GM19468 (cell line): ENCODE data around the gene INO80D.
"Not testable (repeated sequence)": the region's sequence is repeated elsewhere in the genome, so short reads cannot be mapped to it uniquely, and the experiment has no call there.

ENCODE experiments used
- ATAC-seq: cut with Tn5 transposase; IDR thresholded peaks from one replicate; pipeline ENCODE4 v1.9.1; 2021; ENCODE audit warnings: mild to moderate bottlenecking, moderate library complexity, moderate number of reproducible peaks; ENCODE audit not compliant: unreplicated experiment; ENCODE audit errors: extremely low read depth

Gene INO80D

DNA sequence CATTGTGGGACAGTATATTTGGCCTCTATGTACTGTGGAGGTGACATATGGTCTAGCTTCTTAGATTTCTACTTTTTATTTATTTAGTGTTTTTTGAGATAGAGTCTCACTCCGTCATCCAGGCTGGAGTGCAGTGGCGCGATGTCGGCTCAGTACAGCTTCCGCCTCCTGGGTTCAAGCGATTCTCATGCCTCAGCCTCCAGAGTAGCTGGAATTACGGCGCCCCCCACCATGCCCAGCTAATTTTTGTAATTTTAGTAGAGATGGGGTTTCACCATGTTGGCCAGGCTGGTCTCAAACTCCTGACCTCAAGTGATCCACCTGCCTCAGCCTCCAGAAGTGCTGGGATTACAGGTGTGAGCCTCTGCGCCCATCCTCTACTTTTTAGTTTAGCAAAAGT is 99.6 kb downstream of the INO80D start:
- ATAC-seq: not testable (repeated sequence)

DNA sequence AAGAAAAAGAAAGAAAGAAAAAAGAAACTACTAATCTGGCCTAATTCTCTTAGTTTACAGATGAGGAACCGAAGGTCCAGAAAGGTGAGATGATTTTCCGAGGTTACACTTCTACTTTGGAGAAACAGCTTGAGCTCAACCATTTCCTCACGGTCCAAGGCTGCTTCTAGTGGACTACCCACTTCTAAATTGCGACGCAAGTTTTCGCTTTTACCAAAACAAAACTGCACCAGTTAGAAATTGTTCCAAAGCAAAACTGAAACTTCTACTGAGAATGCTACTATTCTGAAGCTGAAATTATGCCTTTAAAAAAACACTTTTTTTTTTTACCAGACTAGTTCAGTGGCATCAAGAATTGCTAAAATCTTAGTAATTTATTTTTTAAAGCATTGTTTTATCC is 101.6 kb downstream of the INO80D start:
- no peak for ATAC-seq

DNA sequence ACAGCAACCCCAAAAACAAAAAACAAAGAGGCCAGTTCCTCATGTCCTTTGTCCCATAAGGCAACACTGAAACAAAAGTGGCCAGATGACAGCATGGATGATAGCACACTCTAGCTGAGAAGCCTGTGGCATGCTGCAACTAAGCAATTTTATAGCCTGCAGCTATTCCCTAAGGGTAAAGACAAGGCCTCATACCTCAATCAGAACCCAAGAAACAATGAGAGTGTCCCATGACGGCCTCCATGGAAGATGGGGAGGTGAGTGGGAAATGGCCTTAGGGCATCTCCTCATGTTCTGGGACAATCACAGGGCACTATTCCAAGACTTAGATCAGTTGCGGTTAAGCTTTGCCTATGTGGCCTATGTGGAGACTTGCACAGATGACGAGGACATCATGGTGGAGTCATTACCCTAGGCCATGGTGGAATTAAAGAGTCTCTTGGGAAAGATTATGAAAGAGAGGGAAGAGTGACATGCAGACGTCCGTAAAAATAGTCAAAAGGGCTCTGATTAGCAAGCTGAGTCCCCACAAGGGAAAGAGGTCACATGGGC is 103.1 kb downstream of the INO80D start:
- ATAC-seq: no peak

DNA sequence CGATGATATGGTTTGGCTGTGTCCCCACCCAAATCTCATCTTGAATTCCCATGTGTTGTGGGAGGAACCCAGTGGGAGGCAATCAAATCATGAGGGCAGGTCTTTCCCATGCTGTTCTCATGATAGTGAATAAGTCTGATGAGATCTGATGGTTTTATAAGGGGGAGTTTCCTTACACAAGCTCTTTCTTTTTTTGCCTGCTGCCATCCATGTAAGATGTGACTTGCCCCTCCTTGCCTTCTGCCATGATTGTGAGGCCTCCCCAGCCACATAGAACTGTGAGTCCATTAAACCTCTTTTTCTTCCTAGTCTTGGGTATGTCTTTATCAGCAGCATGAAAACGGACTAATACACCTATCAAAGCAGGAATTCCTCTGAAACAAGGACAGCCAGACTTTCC is 107.2 kb downstream of the INO80D start:
- ATAC-seq: not testable (repeated sequence)

DNA sequence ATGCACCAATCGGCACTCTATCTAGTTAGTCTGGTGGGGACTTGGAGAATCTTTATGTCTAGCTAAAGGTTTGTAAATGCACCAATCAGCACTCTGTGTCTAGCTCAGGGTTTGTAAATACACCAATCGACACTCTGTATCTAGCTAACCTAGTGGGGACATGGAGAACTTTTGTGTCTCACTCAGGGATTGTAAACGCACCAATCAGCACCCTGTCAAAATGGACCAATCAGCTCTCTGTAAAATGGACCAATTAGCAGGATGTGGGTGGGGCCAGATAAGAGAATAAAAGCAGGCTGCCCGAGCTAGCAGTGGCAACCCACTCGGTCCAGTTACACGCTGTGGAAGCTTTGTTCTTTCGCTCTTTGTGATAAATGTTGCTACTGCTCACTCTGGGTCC is 108.3 kb downstream of the INO80D start:
- not testable (repeated sequence) for ATAC-seq

DNA sequence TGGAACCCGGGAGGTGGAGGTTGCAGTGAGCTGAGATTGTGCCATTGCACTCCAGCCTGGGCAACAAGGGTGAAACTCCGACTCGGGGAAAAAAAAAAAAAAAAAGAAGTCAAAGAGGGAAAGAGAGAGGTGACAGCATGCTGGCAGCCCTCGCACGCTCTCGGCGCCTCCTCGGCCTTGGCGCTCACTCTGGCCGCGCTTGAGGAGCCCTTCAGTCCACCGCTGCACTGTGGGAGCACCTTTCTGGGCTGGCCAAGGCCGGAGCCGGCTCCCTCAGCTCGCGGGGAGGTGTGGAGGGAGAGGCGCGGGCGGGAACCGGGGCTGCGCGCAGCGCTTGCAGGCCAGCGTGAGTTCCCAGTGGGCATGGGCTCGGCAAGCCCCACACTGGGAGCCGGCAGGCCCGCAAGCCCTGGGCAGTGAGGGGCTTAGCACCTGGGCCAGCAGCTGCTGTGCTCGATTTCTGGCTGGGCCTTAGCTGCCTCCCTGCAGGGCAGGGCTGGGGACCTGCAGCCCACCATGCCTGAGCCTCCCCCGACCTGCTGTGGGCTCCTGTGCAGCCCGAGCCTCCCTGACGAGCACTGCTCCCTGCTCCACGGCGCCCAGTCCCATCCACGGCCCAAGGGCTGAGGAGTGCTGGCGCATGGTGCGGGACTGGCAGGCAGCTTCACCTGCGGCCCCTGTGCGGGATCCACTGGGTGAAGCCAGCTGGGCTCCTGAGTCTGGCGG is 108.9 kb downstream of the INO80D start:
- not testable (repeated sequence) for ATAC-seq

DNA sequence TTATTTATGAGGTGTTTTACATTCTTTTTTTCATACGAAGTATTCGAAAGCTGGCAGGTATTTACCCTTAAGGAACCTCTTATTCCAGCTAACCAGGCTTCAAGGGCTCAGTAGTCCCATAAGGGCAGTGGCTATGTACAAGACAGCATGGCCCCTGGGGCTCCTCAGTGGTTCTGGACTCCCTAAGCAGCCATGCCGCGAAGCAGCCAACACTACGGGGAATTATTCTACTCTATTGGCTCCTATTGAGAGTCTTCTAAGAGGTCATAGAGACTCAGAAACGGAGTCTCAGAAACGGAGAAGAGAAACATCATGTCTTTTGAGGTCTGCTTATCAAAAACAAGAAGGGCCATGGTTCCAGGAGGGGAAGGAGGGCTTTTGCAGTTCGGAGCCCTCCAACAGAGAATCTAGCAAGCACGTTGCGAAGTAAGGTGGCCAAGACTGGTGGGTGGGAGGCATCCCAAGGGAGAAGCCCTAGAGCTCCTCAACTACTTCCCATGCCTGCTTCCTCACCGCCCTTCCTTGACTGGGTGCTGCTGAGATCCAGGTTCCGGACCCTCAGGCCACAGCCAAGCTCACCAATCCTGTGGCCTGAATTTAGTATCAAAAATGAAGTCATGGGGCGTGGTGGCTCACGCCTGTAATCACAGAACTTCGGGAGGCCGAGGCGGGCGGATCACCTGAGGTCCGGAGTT is 109.7 kb downstream of the INO80D start:
- ATAC-seq: no peak

DNA sequence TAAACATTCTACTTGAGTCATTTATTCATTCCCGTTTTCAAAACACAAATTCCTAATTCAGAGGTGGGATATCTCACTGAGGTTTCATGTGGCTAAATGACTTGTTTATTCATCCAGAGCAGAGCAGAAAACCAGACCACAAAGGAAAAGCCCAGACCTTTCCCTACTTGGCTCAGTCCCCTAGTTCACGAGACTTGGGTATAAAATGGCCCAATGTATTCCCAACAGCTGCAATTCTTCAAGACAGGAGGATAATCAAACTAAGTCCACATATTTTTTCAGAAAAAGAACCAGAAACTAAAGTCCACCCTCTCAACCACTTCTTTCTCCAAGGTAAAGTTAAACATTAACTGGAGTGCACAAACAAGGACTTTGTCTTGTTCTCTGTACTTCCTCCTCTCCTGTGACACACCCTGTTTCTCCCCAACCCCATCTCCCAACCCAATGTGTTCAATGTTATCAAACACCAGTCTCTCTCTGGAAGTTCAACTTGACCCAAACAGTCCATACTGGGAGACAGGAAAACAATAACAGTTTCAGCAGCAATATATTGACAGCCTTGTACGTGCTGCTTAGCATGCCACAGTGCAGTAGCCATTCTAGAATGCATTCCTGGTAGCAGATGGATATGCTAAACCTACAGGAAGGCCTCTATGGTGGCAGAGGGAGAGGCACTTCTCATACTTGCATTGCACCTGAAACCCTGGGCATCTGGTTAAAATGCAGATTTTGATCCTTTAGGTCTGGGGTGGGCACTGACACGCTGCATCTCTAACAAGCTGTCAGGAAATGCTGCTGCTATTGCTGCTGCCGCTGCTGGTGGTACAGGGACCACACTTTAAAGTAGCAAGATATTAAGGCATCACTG is 110.7 kb downstream of the INO80D start:
- peak; percentile 42 for ATAC-seq

DNA sequence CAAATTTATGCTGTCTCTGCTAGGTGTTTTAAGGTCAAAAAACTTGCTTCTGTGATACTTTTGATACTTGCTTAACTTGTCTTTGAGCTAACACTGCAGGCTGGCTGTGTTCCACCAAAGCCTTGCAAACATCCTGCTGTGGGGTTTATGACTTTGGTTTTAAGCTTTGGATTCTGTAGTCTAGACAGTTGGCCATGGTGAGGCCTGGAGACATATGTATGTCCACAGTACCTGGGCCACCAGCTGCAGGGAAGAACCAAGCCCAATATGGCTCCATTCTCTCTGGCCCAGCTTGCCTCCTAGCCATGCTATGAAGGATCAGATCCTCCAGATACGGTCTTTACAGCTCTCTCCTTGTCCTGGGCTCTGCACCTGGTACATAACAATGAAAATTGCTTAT is 113.9 kb downstream of the INO80D start:
- ATAC-seq: no peak

DNA sequence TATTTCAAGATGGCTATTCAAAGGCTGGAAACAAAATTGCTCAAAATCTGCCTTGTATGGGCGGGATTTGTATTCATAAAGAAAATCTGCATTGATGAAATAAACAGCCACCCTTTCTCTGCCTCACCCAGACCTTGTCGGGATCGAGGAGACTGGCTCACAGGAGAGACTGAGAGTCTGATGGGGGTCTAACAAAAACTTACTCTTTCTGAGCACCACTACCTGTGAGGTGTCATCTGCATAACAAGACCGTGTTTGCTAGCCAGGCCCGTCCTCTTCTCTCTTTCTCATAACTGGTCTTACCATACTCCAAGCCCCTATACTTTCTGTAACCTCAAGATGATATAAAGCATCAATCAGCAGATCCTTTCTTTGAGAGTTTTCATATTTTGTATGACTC is 115.6 kb downstream of the INO80D start:
- no peak for ATAC-seq

DNA sequence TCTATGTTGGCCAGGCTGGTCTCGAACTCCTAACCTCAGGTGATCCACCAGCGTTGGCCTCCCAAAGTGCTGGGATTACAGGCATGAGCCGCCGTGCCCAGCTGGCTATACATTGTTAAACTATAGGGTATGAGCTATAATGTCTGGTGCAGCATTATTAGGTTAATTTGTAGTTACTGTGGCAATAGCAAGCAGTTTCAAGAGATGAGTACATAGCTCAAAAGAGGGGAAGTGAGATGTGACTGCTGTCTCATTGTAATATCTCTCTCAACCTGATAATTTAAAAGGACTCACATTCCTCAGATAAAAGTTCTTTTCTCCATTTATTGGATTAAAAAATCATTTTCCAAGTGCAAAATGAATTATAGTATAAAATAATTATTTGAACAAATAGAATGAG is 116.4 kb downstream of the INO80D start:
- peak; percentile 46 for ATAC-seq

DNA sequence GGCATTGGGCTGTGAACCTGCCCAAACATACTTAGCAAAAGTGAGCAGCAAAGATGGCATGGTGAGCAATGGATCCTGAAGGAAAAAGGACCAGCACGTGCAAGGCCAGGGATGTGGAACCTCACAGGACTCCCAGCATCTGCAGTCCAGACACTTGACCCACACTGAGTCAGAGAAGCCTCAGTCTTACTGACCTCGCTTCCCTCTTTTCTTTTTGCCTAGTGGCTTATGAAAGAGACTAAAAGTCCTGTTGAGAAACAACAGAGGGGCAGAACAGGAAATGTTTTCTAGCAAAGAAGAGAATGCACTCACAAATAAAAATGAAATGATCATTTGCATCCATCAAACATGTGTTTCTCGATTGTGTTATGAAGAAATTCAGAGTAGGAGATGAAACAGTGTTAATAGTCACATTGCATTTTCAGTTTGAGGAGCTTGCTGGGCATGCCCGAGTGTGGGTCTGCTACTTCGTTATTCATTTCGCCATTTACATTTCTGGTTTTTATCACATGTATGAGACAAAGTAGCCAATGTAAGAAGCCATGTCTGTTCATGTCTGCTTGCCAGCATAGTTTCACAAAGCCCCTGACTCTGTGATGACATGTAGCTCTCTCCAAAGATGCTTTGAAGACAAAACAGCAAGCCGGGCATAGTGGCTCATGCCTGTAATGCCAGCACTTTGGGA is 118.4 kb downstream of the INO80D start:
- no peak for ATAC-seq

DNA sequence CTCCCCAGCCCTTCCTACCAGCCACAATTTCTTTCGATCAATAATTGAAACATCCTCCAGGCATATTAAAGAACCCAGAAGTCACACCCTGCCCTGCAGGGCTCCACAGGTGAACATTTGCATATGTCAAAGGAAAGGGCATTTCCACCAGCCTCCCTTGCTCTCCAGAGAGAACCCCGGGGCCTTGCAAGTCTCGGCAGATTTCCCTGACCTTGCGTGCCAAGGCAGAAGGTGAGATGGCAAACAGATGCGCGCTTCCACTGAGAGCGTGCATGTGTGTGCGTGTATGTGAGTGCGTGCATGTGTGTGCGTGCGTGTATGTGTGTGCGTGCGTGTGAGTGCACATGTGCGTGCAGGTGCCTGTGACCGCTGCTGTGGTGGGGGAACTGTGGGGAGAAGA is 120.3 kb downstream of the INO80D start:
- ATAC-seq: no peak

DNA sequence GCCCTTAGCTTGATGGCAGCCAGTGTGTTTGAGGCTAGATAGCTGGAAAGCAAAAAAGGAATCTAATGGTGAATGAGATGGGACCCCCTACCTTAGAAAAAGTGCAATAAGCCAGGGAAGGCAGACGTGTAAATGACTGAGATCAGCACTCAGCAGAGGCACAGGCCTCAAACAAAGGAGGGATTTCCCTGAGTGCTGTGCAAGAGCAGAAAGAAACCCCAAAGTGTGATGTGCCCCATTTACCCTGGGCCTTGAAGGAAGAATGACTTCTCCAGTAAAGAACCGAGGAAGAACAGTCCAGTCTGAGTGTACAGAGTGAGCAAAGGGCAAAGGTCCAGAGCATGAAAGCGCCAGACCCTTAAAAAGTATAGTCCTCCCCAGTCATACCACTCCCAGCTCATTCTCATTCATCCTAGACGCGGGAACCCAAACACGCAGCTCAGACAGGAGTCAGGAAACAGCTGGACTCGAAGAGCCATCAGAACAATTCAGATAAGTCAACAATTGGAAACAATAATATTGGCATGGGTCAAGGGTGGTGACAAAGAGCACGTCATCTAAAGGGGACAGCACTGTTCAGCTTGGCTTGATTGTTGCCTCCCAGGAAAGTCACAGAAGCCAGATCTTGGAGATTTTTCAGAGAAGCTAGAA is 121.7 kb downstream of the INO80D start:
- no peak for ATAC-seq

DNA sequence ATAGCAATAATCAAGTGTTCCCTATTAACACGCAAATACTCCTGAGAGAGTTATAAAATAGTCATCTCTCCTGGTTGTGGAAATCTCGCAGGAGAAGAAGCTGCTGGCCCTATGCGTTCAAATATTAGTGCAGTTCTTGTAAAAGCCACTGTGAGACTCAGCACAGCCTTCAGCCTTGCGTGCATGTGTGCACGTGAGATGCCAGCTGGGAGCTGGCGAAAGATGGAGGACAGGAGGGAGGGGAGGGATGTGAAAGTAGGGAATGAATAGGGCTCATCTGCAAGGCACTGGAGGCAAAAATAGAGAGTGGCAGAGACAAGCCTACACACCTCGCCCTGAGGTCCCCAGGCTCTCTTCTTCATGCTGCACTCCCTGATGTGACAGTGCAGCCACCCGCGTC is 126.5 kb downstream of the INO80D start:
- ATAC-seq: no peak

DNA sequence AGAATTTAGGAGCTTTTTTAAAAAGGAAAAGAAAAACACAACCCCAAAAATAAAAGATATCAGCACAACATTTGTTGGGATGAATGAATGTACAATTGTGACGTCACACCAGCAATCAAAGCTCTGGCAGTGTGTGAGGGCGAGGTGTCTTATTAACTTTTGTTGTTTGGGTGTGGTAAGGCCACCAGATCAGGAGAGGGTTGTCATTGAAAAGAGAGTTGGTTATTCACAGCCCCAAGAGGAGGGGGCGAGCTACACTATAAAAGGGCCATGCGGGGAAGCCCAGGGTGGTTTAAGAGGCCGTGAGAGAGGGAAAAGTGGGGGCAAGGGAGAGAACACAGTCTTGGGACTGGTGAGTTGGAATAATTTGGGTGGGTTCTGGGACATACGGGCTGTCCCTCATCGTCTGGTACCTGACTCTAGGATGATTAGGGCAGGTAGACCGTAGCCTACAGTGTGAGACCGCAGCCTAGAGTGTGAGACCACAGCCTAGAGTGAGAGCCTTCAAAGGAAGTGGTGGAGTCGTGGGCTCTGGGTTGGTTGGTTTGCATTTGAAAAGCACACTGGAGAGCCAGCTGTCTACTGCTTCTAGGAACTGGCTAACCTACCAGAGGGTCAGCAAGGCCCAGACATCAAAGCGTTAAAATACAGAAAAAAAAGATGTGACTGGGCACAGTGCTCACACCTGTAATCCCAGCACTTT is 128.4 kb downstream of the INO80D start:
- ATAC-seq: no peak

DNA sequence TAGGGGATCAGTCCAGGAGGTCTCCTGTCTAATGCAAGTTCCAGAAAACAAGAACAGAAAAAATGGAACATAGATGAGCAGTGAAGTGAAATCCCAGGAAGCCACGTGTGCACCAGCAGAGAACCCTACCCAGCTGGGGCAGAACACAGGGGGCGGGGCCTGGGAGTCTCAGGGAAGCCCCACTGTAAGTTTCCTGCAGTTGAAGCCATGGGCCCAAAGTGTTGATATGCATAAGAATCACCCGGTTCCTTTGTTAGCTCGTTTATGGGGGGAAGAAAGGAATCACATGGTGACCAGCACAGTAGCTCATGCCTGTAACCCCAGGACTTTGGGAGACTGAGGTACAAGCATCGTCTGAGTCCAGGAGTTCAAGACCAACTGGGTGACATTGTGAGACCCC is 131.3 kb downstream of the INO80D start:
- no peak for ATAC-seq

DNA sequence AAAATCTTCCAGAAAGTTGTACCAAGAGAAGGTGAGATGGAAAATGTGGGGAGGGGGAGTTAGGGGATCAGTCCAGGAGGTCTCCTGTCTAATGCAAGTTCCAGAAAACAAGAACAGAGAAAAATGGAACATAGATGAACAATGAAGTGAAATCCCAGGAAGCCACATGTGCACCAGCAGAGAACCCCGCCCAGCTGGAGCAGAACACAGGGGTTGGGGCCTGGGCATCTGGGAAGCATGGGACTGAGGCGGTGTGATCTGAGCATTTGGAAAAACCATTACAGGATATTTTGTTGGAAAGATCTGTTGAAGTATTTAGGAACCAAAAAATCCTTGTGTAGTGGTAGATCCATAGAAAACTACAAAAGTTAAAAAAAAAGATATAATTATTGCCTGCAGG is 133.7 kb downstream of the INO80D start:
- ATAC-seq: no peak

DNA sequence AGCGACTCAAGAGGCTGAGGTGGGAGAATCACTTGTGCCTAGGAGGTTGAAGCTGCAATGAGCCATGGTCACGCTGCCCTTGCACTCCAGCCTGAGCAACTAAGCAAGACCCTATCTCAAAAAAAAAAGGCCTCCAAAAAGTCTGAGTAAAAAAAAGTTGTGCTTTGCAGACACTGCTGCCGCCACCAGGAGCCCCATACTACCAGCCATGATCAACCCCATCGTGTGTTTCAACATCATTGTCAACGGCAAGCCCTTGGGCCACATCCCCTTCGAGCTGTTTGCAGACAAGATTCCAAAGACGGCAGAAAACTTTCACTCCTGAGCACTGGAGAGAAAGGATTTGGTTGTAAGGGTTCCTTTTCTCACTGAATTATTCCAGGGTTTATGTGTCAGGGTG is 137.1 kb downstream of the INO80D start:
- ATAC-seq: no peak
